Measurements from ENCODE around the gene MMP1.
A peak's percentile ranks its signal among the peaks of the same experiment; 100 is the strongest.

The MMP1 gene

DNA sequence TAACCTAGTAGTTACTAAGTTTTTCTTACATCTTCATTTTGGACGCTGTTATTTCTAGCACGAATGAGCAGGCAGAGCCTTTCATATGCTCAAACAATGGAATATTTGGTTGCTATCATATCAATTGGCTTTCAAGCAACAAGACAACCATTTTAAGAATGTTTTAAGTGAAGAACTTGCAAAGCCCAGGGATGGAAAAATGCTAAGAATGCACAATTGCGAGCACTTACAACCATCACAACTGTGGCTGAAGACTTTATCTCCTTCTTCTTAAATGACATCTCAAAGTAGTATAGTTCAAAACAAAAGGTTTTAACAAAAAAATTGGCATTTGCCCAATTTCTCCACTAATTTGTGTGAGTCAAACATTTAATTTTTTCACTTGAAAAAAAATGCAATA, 8.3 kb upstream of the MMP1 start:
- no peak for DNase-seq (ENCODE audit: low read depth)

DNA sequence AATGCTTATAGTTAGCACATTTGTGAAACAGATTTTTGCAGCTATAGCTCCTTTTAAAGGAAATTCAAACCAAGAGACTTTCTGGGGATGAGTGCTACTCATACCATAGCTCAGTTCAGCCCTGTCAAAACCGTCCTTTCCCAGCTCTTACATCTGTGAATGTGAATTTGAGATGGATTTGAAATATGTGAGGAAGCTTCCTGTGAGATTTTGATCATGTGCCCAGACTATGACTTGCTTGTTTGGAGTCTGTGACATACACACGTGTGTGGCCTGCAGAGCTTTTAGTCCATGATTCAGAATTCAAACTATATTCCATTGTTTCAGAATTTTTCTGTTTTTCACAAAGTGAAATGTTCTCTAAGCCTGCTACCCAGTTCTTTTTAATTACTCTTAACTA, 4.4 kb upstream of the MMP1 start:
- peak; percentile 72 for DNase-seq (ENCODE audit: low read depth)

DNA sequence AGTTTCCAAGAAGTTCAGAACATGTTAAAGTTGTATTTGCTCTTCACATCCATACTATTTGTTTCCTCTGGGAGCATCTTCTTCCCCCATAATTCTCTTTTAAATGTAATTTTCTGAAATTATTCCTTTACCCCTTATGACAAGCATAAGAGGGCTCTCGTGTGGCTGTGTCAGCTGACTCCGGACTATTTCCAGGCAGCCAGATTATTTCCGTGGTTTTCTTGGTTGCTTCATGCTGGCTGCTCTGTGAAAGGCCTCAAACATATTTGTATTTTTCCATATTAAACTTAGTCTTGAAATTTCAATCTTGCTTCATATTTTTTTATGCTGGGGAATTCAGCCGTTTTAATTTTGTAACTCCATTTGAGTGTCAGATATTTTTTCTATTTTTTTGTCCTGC, 2.8 kb upstream of the MMP1 start:
- DNase-seq (ENCODE audit: low read depth), result peak; percentile 34

DNA sequence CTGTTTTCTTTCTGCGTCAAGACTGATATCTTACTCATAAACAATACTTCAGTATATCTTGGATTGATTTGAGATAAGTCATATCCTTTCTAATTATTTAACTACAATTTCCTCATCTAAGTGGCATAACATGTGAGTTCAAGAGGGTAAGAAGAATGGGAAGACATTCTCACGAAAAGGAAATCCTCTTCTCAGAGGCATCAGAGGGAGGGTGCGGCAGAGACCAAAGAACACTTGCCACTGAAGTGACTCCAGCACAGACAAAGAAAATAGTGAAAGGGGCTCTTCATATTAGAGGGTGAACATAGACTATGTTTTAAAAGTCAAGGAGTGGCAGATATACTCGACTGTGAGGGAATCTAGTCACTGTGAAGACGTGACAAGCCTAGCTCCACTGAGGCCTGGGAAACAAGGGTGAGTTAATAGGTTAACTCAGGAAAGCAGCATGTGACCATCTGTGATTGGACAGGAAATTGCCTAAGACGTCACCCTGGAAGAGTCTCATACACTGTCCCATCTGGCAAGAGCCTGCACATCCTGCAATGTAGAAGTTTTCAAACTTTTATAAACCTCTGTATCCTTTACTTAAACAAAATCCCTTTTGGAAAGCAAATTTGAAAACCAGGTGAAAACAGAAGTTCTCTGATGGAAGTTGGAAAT, 1.9 kb upstream of the MMP1 start:
- DNase-seq (ENCODE audit: low read depth), result no peak

DNA sequence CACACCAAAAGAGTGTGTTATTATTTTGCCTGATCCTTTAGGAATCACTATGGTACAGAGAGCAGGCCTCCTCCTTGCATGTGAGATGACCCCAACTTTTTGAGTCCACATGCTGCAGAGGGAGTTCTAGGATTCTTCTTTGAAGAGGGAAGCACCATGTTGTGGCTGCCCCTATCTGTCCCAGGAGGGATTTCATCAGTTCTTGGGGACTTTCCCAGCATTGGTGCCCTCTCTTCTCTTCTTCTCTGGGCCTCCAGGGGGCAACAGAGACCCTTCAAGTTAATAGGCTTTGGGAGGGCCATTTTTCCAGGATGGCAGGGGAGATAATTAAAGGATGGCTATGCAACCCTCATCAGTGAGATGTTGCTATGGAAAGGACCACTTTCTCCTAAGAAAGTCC, 3.6 kb downstream of the MMP1 start:
- no peak for DNase-seq (ENCODE audit: low read depth)

DNA sequence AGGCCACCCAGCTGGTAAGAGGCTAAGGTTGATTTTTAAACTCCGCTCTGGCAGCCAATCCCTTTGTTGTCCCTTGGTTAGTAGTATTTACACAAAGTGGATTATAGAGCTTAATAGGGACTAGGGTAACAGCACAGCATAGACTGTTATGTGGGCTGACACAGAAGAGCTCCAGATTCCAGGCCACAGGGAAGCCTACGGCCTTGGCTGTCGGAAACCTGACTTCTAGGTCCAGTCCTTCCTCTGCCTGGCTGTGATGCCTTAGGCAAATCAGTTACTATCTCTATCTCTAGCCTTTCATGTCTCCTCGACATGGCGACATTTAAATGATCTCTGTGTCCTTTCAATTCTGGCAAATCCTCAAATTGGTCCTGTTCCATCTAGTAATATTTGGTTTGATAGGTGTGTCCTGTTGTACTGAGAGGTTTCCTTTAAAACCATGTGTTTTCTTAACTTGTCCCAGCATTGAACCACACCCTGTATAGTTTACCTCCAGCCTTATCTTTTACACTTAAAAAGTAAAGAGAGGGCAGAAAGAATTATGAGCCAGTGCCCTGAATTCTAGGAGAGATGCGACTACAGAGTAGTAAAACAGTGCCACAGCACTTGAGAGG, 4.2 kb downstream of the MMP1 start:
- DNase-seq (ENCODE audit: low read depth), result no peak

DNA sequence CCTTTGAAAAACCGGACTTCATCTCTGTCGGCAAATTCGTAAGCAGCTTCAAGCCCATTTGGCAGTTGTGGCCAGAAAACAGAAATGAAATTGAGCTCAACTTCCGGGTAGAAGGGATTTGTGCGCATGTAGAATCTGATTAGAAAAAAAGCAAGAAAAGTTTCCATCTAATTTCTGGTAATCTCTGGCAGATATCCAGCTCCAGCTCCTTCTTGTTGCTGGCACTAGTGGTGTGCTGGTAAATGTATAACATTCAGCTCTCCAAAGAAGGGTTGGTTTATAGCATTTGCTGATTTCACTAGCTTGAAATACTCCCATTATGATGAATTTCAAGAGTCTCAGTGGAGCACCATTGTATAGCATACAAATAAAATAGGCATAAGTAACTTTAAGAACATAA, 5.4 kb downstream of the MMP1 start:
- no peak for DNase-seq (ENCODE audit: low read depth)

DNA sequence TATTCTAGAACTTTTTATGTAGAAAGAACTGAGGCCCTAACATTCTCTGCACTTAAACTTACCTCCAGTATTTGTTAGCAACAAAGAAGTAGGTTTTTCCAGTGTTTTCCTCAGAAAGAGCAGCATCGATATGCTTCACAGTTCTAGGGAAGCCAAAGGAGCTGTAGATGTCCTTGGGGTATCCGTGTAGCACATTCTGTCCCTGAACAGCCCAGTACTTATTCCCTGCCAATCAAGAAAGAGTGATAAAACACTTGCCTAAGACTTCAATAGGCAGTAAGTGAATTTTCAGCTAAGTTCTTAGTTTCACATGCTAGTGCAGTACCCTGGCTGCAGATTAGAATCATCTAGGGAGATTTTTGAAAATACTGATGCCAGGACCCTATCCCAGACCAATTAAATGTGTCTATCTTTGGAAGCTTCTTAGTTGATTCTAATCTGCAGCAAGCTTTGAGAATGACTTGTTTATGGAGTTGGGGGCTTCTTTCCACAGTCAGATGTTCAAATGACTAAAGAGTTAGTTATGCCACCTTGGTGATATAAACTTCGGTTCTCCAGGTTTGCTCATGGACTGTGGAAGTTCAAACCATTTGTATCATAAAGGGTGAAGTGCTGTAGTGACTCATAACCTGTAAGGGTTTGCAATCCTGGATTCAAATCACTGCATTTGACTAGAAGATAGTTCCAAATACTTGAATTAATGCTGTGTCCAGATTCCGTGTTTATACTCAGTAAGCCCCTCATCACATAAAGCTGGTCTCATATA, 6.5 kb downstream of the MMP1 start:
- DNase-seq (ENCODE audit: low read depth), result no peak

DNA sequence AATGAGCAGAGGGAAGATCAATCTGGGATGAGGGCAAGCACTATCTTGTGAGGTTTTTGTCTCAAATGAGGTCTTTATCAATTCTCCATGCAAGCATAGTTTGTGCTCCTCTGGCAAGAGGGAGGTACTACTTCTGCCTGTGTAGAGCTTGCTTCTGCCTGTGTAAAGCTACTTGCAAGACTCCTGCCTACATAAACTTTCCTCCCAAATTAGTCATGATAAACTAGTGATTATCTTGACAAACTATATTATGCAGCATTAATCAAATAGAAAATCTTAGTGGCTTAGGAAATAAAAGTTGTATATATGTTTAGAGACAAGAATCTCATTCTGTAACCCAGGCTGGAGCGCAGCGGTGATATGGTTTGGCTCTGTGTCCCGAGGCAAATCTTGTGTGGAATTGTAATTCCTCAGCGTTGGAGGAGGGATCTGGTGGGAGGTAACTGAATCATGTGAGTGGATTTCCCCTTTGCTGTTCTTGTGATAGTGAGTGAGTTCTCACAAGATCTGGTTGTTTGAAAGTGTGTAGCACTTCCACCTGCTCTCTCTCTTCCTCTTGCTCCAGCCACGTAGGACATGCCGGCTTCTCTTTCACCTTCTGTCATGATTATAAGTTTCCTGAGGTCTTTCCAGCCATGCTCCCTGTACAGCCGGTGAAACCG, 9.5 kb downstream of the MMP1 start:
- DNase-seq (ENCODE audit: low read depth), result no peak

DNA sequence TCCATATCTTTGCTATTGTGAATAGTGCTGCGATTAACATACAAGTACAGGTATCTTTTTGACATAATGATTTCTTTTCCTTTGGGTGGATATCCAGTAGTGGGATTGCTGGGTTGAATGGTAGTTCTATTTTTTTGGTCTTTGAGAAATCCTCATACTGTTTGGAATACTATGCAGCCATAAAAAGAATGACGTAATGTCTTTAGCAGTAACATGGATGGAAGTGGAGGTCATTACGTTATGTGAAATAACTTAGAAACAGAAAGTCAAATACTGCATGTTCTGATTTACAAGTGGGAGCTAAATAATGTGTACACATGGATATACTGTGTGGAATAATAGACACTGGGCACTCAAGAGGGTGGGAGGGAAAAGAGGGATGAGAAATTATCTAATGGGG, 13.6 kb downstream of the MMP1 start:
- DNase-seq (ENCODE audit: low read depth), result no peak

DNA sequence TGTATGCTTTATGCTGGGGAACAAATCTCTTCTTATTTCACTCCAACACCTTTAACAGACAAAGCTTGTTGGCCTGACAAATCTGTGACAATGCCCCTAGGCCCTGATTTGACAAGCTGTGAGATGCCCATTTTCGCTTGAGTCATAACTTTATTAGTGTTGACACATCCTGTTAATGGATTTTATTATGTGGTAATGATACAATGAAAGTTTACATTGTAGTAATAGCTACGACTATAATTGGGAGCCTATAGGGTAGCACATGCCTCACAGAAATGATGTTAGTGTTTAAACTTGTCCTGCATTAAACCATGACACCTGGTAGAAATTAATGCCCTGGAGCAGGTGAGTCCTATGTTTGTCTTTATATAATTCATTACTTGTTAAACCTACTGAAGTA, 14.2 kb downstream of the MMP1 start:
- no peak for DNase-seq (ENCODE audit: low read depth)

DNA sequence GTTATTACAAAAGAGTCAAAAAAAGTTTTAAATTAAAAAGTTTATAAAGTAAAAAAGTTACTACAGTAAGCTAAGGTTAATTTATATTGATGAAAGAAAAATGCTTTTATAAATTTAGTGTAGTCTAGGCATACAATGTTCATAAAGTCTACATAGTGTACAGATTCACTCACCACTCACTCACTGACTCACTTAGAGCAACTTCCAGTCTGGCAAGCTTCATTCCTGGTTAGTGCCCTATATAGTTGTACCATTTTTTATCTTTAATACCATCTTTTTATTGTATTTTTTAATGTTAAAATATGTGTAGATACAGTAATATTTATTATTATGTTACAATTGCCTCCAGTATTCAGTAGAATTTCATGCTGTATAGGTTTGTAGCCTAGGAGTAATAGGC, 14.9 kb downstream of the MMP1 start:
- no peak for DNase-seq (ENCODE audit: low read depth)

DNA sequence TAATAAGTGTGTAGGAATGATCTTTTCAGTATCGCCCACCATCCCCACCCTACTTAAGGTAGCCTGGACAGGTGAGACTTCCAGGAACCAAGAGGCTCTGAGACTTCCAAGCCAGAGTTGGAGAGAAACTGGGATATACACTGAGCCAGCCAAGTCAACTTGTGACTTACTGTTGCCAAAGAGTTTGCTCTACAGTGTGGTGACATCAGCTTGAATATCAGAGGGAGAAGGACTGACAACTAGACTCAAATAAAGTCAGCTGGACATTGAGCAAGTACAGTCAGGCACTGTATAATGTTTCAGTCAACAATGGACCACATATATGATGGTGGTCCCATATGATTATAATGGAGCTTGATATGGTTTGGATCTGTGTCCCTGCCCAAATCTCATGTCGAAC, 16.3 kb downstream of the MMP1 start:
- no peak for DNase-seq (ENCODE audit: low read depth)

DNA sequence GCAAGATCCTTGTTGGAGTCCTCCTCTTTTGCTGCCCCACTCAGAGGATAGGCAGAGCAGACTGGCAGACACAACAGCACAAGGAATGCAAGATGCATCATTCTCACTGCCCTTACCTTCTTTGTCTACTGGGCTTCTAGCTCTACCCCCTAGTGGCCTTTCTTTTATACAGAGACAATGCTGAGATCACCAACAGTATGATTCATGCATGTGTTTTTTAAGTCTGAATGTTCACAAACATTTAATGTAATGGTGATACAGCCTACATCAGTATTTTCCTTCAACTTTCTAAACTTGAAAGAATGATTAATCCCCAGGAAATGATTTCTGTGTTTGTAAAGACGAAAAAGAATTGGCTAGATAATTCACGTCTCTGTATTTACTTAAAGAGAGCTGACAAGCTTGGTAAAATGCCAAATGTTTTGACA, 17.5 kb downstream of the MMP1 start, which contains the start of gene MMP10:
TSS of gene MMP10 (minus strand) at position 138 of the 428 bp plus-strand sequence. CDS start at position 101, 37 bp downstream.
- DNase-seq (ENCODE audit: low read depth), result peak; percentile 28

DNA sequence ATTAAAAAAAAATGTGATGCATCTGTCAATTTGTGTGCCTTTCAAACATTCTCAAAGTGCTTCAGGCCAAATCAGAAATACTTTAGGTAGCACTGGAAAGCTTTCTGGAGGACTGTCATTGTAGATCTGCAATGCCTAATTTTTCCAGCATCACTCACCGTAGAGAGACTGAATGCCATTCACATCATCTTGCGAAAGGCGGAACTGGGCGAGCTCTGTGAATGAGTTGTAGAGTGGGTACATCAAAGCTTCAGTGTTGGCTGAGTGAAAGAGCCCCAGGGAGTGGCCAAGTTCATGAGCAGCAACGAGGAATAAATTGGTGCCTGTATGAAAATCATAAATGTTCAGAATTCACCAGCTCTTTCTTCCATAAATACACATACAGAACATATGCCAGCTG, 21.5 kb downstream of the MMP1 start:
- DNase-seq (ENCODE audit: low read depth), result no peak

DNA sequence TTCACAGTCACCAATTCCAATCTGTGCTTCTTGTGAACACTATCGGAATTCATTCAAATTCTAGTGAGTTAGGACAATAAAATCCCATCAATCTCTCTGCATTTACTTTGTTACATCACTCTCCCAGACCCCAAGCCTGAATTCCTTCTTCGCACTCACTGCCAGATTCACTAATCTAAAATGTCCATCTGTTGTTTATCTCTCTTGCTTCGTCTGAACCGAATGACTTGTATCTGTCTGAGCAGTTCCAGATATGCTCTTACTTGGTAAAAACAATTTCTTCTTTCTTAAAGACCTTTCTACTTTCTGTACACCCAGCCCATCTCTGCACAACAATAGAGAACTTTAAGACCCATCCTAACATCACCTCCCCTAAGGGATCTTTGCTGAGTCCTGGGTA, 24.6 kb downstream of the MMP1 start:
- DNase-seq (ENCODE audit: low read depth), result no peak

DNA sequence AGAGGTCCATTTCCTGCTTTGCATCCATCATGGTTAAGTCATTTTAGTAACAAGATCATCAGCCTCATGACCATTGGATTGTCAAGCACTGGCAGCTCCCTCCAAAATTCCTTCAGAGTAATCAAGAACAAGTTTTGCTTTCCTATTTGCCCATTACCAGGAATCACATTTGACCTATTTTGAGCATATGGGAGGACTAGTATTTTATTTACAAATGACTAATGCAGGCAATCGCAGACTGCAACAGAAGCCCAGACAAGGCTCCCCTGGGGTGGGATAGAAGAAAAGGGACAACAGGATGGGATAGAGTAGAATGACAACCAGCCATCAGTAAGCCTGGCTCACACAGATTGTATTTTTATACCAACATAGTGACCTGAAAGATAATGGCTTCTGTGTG, 26.6 kb downstream of the MMP1 start:
- no peak for DNase-seq (ENCODE audit: low read depth)

DNA sequence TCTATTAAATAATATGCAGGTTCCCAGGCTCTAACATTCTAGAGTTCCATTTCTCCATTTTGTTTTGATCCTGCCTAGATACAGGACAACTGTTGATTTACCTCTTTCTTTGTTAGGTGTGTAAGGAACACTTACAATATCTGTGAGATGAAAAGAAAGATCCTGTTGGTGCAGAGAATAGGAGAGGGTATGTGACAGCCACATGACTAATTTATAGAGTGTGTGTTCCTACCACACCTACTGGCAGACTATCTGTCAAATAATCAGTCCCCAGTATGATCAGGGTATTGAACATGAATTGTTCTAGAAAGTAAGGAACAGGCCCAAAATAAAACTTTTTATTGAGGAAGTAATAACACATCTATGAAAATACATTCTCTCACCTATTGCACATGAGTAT, 27.8 kb downstream of the MMP1 start:
- DNase-seq (ENCODE audit: low read depth), result no peak

DNA sequence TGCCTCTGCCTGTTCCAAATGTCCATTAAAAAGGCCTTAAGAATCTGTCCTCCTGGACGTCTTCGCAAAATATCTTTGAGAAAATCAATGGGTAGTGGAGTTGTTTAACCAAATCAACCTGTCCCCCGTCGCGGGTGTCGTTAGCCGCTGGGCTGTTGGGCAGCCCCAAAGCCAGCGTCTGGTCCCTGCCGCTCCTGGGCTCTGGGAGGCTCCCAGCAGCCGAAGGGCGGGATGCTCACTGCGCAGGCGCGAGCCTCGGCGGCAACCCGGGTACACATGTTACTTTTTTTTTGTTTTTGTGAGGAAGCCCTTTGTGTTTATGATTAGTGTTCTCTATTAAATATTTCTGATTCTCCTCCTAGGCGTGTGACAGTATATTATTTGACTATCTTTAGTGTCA, 30.2 kb downstream of the MMP1 start:
- no peak for DNase-seq (ENCODE audit: low read depth)

DNA sequence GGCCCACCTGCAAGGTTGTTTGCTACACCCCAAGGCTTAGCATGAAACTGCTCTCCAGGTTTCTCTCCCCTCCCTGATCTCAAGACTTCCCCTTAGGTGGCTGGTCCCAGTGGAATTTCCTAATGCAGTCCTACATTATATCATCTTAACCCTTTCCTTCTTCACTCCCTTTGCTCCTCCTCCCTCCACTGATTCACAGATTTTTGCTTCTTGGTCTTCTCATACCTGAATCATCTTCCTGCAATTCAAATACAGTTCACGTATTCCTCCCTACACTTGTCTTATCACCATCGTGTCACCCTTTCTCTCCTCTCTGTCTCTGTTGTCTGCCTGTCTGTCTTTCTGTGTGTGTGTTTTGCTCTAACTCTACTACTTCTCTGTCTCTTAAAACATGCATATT, 34.5 kb downstream of the MMP1 start:
- no peak for DNase-seq (ENCODE audit: low read depth)

DNA sequence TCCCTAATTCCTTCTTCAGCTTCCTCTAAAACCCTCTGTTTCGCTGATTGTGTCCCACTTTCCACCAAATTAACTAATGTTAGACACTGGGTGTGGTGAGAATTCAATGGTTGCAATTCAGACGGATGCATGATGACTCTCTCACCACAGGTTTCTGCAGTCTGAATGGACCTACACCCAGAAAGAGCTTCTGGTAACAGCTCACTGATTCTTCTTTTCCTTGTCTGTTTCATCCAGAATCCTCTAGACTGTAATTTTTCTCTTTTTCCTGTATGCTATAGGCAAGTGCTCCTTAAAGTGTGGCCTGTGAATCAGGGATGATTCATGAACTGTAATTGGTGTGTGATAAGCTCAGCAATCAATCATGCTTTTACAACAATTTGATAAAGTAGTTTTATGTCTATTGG, 35.6 kb downstream of the MMP1 start:
- DNase-seq (ENCODE audit: low read depth), result peak; percentile 14

DNA sequence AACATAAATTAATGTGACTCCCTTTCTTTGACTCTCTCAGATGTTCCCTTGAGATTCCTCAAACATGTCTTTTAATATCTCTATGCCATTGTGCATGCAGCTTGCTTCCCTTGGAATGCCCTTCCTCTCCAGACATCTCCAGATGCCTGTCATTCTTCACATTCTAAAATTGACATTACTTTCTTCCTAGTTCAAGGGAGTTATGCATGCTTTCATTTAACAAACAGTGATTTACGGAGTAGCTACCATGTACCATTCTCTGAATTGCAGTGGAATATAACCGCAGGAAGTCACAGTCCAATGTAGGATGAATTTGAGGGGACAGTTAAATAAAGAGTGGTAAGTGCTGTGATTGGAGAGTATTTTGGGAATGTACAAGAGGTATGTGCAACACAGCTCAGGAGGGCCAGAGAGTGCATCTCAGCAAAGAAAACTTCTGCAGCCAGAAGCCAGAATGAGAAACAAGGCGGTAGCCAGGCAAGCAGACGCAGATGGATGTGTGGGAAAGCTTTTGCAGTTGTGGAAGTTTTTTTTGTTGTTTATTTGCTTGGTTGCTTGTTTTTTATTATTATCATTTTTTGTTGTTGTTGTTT, 36.2 kb downstream of the MMP1 start:
- DNase-seq (ENCODE audit: low read depth), result no peak
